Coronary artery (tissue), 2 donors: Measurements from ENCODE around the gene PLCH1.

ENCODE experiments used
- DNase-seq: peaks from one replicate; pipeline ENCODE4 v3.0.0-alpha.2; 2017; ENCODE audit warnings: low spot score
- H3K27ac ChIP-seq, 2 donors: fragments of 200-600 bp; sonication (generic); one replicate each; pipeline ENCODE4 v1.5.1; 2016 to 2019
- H3K4me3 ChIP-seq: fragments of 200-600 bp; sonication (generic); 2 replicates; pipeline ENCODE4 v1.5.1; 2016; ENCODE audit warnings: mild to moderate bottlenecking, moderate library complexity
- CTCF ChIP-seq: fragments of 200-600 bp; sonication (generic); IDR thresholded peaks from one replicate; pipeline ENCODE4 v1.5.1; 2019; ENCODE audit warnings: antibody characterized with exemption

Gene PLCH1

GRCh38 chr3:155382396-155383042 is 362.4 kb downstream of the PLCH1 start:
- Histone ChIP-seq H3K4me3 (no peak overlapping the region), H3K27ac (no peak overlapping the region)
- DNase-seq = no peak
- TF ChIP-seq CTCF = no peak

GRCh38 chr3:155377847-155378246 is 367.0 kb downstream of the PLCH1 start:
- H3K4me3 ChIP-seq = no peak overlapping the region
- no peak overlapping the region for H3K27ac ChIP-seq
- TF ChIP-seq CTCF = no peak
- no peak for DNase-seq

- Histone ChIP-seq H3K4me3 (no peak overlapping the region), H3K27ac (no peak overlapping the region)
- no peak for TF ChIP-seq CTCF
- no peak for DNase-seq
These were observed 367.8 kb downstream of the PLCH1 start for GRCh38 chr3:155377071-155377470.

- Histone ChIP-seq H3K27ac (no peak overlapping the region), H3K4me3 (no peak overlapping the region)
- no peak for DNase-seq
- TF ChIP-seq CTCF = no peak
These were observed 372.6 kb downstream of the PLCH1 start for GRCh38 chr3:155372281-155372680.

- TF ChIP-seq CTCF = no peak
- DNase-seq = no peak
- Histone ChIP-seq H3K27ac (peak overlapping the region in 1 of 2 donors; percentile 34), H3K4me3 (no peak overlapping the region)
These were observed 373.9 kb downstream of the PLCH1 start for GRCh38 chr3:155370764-155371503.

GRCh38 chr3:155370198-155370597 is 374.7 kb downstream of the PLCH1 start:
- no peak for DNase-seq
- H3K27ac ChIP-seq = peak overlapping the region in 1 of 2 donors; percentile 34
- H3K4me3 ChIP-seq = no peak overlapping the region
- peak; percentile 17 for TF ChIP-seq CTCF

- DNase-seq = no peak
- no peak for TF ChIP-seq CTCF
- Histone ChIP-seq H3K4me3 (no peak overlapping the region), H3K27ac (no peak overlapping the region)
These were observed 375.1 kb downstream of the PLCH1 start for GRCh38 chr3:155369735-155370134.
